D721Med (cell line): ENCODE data around the gene ZIC1.
A peak's percentile ranks its signal among the peaks of the same experiment; 100 is the strongest.

ENCODE experiments used
- DNase-seq: peaks from one replicate; pipeline ENCODE4 v3.0.0; 2011; ENCODE audit warnings: low spot score; ENCODE audit not compliant: insufficient read length
- FAIRE-seq: peaks from 2 replicates; lab custom pipeline; 2011; peaks lifted over from hg19 to GRCh38; lab: Jason Lieb, UNC
- TF ChIP-seq, protein P1 (sequence below): IDR thresholded peaks from 2 replicates; pipeline ENCODE4 v1.5.1; 2012; ENCODE audit warnings: mild to moderate bottlenecking, control low read depth; ENCODE audit not compliant: insufficient read depth; ENCODE audit errors: missing control alignments

The ZIC1 gene

DNA sequence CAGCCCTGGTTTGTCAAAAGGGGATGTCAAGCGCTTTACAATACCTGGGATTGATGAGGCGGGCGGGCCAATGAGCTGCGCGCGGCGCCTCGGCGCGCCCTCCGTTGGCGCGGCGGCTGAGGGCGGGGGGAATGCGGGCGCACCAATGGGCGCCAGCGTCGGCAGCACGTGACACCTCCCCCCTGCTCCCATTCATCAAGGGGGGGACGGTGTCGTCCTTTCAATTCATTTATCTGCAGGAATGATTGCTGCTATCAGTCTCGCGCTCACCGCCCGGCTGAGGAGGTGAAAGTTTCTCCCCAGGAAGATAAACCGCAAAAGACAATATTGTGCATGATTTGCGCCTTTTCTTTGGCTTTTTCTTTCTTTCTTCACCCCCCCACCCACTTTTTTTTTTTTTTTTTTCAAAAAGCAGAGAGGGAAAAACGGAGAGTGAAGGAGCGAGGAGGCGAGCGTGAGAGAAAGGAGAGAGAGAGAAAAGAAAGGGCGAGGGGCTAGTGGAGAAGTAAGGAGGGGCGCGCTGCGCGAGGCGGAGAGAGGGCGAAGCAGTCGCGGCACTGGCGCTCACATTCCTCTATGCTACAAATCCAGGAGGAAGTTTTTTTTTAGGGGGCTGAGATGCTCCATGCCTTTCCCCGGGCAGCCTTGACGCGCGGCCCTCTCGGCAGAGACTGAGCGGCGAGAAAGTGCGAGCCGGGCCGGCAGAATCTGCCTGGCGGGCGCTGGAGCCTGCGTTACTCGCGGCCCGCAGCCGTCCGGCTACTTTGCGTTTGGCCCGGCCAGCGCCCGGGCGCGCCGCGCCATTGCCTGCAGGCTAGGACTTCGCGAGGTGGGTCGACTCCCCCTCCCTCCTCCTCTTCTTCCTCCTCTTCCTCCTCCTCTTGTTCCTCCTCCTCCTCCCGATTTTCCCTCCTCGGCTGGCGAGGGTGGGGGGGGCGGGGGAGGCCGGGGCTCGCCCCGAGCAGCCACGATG is at the start of gene ZIC1:
Gene ZIC1, plus strand, starts transcription at position 223 of the 973 bp plus-strand sequence. Its CDS starts 748 bp downstream, at position 971.
- DNase-seq: no peak
- FAIRE-seq: no peak
- TF ChIP-seq, protein P1, sequence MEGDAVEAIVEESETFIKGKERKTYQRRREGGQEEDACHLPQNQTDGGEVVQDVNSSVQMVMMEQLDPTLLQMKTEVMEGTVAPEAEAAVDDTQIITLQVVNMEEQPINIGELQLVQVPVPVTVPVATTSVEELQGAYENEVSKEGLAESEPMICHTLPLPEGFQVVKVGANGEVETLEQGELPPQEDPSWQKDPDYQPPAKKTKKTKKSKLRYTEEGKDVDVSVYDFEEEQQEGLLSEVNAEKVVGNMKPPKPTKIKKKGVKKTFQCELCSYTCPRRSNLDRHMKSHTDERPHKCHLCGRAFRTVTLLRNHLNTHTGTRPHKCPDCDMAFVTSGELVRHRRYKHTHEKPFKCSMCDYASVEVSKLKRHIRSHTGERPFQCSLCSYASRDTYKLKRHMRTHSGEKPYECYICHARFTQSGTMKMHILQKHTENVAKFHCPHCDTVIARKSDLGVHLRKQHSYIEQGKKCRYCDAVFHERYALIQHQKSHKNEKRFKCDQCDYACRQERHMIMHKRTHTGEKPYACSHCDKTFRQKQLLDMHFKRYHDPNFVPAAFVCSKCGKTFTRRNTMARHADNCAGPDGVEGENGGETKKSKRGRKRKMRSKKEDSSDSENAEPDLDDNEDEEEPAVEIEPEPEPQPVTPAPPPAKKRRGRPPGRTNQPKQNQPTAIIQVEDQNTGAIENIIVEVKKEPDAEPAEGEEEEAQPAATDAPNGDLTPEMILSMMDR: no peak

DNA sequence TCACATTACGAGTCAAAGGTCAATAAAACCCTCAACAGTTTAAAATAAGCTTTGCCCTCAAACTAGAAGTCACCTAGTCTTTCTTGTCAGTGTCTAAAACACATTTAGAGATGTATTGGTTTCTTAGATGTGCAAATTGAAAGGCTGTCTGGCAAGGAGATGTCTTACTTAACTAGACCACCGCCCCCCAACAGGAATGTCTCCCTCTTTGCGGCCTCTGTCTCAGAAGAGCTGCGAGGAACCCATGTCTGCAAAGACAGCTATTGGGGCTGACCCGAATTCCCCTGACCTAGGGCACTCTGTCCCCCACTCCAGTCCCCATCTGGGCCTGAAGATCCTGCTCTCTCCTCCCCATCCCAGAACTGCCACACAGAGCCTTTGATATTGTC is 49.1 kb upstream of the ZIC1 start:
- no peak for FAIRE-seq
- TF ChIP-seq, protein P1: no peak
- no peak for DNase-seq

- FAIRE-seq: no peak
- DNase-seq: no peak
Observed at GRCh38 chr3:147360646-147361453, 48.3 kb upstream of the ZIC1 start.

GRCh38 chr3:147361454-147362420 is 47.4 kb upstream of the ZIC1 start:
- TF ChIP-seq, protein P1: peak; percentile 71
- no peak for DNase-seq
- FAIRE-seq: no peak

More at GRCh38 chr3:147360646-147361453, 48.3 kb upstream of the ZIC1 start:
- TF ChIP-seq, protein P1: no peak

DNA sequence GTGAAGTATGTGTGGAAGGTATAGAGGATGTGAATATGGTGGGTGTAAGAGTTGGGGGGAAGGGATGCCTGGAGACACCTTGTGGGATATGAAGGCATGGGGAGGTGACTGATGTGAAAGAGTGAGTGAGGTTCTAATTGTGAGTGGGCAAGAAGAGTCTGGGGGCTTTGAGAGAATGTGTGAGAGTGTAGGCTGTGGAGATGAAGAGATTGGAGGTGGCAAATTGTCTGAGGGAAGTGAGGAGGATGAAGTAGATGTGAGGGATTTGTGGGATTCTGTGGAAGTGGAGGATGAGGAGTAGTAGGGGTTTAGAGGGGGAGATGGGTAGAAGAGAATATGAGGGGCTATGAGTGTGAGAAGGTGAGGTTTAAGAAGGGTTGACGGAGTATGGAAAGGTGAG is 44.4 kb upstream of the ZIC1 start:
- DNase-seq: no peak
- TF ChIP-seq, protein P1: no peak
- no peak for FAIRE-seq
